CD8-positive, alpha-beta memory T cell (primary cell): ENCODE data around the gene CYP2R1. TPM values are rescaled to one million over a fixed set of nuclear protein-coding genes. Genes with fewer than 3 reads are reported as not detected.

Source experiments
- CTCF ChIA-PET: fragments of 350-600 bp; sonication (Branson Sonifier 250); formaldehyde crosslinking; loops from one replicate; lab custom pipeline; 2021; ENCODE audit warnings: antibody characterized with exemption; lab: Charles Lee
- POLR2A ChIA-PET: fragments of 350-600 bp; sonication (Branson Sonifier 250); formaldehyde crosslinking; loops from one replicate; lab custom pipeline; 2021; ENCODE audit warnings: antibody characterized with exemption; lab: Charles Lee
- DNase-seq, 5 donors: peaks; one replicate each; pipeline versions ENCODE4 v3.0.0 to v3.0.0-alpha.2; 2020 to 2022; ENCODE audit warnings: mixed read lengths in 1 of 5
- H3K27ac ChIP-seq: one replicate; pipeline ENCODE4 v1.7.0; 2013; ENCODE audit warnings: low read depth, mild to moderate bottlenecking, low read length, moderate library complexity
- H3K27me3 ChIP-seq: 2 replicates; pipeline ENCODE4 v1.7.0; 2013; ENCODE audit warnings: low read length, mild to moderate bottlenecking; ENCODE audit not compliant: insufficient read depth, poor library complexity, severe bottlenecking
- H3K36me3 ChIP-seq: 2 replicates; pipeline ENCODE4 v1.7.0; 2013; ENCODE audit warnings: mild to moderate bottlenecking, low read length, moderate library complexity; ENCODE audit not compliant: insufficient read depth
- H3K4me1 ChIP-seq: 2 replicates; pipeline ENCODE4 v1.7.0; 2013; ENCODE audit warnings: mild to moderate bottlenecking, low read length, moderate library complexity; ENCODE audit not compliant: insufficient read depth
- H3K4me3 ChIP-seq: 2 replicates; pipeline ENCODE4 v1.7.0; 2013; ENCODE audit warnings: mild to moderate bottlenecking, low read length
- H3K9me3 ChIP-seq: 2 replicates; pipeline ENCODE4 v1.7.0; 2013; ENCODE audit warnings: mild to moderate bottlenecking, low read length
- H3K27ac Mint-ChIP-seq, 8 donors: one replicate each; pipeline ENCODE4 v1.8.0; 2020 to 2021; ENCODE audit warnings: mixed read lengths in 8 of 8, mild to moderate bottlenecking in 6 of 8, inconsistent platforms in 3 of 8, moderate library complexity in 3 of 8
- H3K27me3 Mint-ChIP-seq, 2 donors: one replicate each; pipeline ENCODE4 v1.8.0; 2020 to 2021; ENCODE audit warnings: mixed read lengths in 2 of 2, mild to moderate bottlenecking in 1 of 2, moderate library complexity in 1 of 2
- H3K36me3 Mint-ChIP-seq, 3 donors: one replicate each; pipeline ENCODE4 v1.8.0; 2020 to 2021; ENCODE audit warnings: mixed read lengths in 3 of 3, inconsistent platforms in 1 of 3, mild to moderate bottlenecking in 1 of 3
- H3K4me1 Mint-ChIP-seq, 3 donors: one replicate each; pipeline ENCODE4 v1.8.0; 2020 to 2021; ENCODE audit warnings: mixed read lengths in 3 of 3, inconsistent platforms in 1 of 3, mild to moderate bottlenecking in 1 of 3
- H3K4me3 Mint-ChIP-seq, 7 donors: one replicate each; pipeline ENCODE4 v1.8.0; 2020 to 2021; ENCODE audit warnings: mixed read lengths in 7 of 7, mild to moderate bottlenecking in 6 of 7, moderate library complexity in 4 of 7, inconsistent platforms in 2 of 7
- H3K9me3 Mint-ChIP-seq, 5 donors: one replicate each; pipeline ENCODE4 v1.8.0; 2020 to 2022; ENCODE audit warnings: mixed read lengths in 5 of 5, mild to moderate bottlenecking in 3 of 5, moderate library complexity in 2 of 5, inconsistent platforms in 1 of 5
- polyA plus RNA-seq: library from polyadenylated mRNA; unstranded; fragments of 300-500 nt; fragmentation: Illumina TruSeq; gene quantifications from one replicate; pipeline ENCODE4 v1.2.3, GENCODE V29; 2021
- total RNA-seq, 2 experiments: library from RNA; stranded (reverse); gene quantifications; one replicate each; pipeline ENCODE4 v1.2.3, GENCODE V29; 2021

The CYP2R1 gene
- total and polyA plus RNA-seq, 3 experiments from 2014 or later: 5.6 to 16.5 (median 5.9) TPM

- Mint-ChIP-seq H3K27me3 (peaks cover 8 to 9% of the 10 kb centered on the region in 2 donors), H3K36me3 (peaks cover 5 to 21% (median 5%) of the 10 kb centered on the region in 3 donors), H3K4me1 (no peaks in the 10 kb centered on the region), H3K27ac (no peak overlapping the region), H3K4me3 (no peak overlapping the region), H3K9me3 (peaks cover 0 to 2% (median 0%) of the 10 kb centered on the region in 5 donors)
- Histone ChIP-seq H3K4me3 (no peak overlapping the region), H3K27ac (no peak overlapping the region), H3K4me1 (no peaks in the 10 kb centered on the region), H3K36me3 (no peaks in the 10 kb centered on the region), H3K9me3 (no peaks in the 10 kb centered on the region), H3K27me3 (no peaks in the 10 kb centered on the region)
- DNase-seq: no peak
- ChIA-PET CTCF (no interaction called here), POLR2A (no interaction called here)
Measured at GRCh38 chr11:14916403-14916802, 24.4 kb upstream of the CYP2R1 start.

- Histone ChIP-seq H3K4me1 (no peaks in the 10 kb centered on the region), H3K27ac (no peak overlapping the region), H3K9me3 (no peaks in the 10 kb centered on the region), H3K27me3 (no peaks in the 10 kb centered on the region), H3K4me3 (no peak overlapping the region), H3K36me3 (no peaks in the 10 kb centered on the region)
- Mint-ChIP-seq H3K4me1 (no peaks in the 10 kb centered on the region), H3K27ac (no peak overlapping the region), H3K36me3 (peaks cover 5 to 15% (median 5%) of the 10 kb centered on the region in 3 donors), H3K27me3 (peaks cover 4 to 8% of the 10 kb centered on the region in 2 donors), H3K9me3 (peaks cover 0 to 2% (median 0%) of the 10 kb centered on the region in 5 donors), H3K4me3 (no peak overlapping the region)
- no peak for DNase-seq
- ChIA-PET CTCF (no interaction called here), POLR2A (interaction anchor here (0.5 kb wide), 1 partner anchor 1192 kb away, joined by 10 read pairs; no protein-coding TSS in a partner anchor)
Measured at GRCh38 chr11:14914536-14914935, 22.5 kb upstream of the CYP2R1 start.

GRCh38 chr11:14908214-14908880 lies 16.3 kb upstream of the CYP2R1 start:
- Mint-ChIP-seq H3K4me3 (peak overlapping the region in 1 of 7 donors; percentile 7), H3K36me3 (peaks cover 0 to 4% (median 0%) of the 10 kb centered on the region in 3 donors), H3K4me1 (peaks cover 29 to 51% (median 42%) of the 10 kb centered on the region in 3 donors), H3K9me3 (no peaks in the 10 kb centered on the region), H3K27ac (peak overlapping the region in 4 of 8 donors; percentile 13 to 88 (median 54)), H3K27me3 (peaks cover 0 to 4% of the 10 kb centered on the region in 2 donors)
- H3K27me3 ChIP-seq: no peaks in the 10 kb centered on the region
- peak in 2 of 5 donors; percentile 36 to 54 for DNase-seq
- no peaks in the 10 kb centered on the region for H3K36me3 ChIP-seq
- H3K4me1 ChIP-seq: peaks cover 16% of the 10 kb centered on the region
- H3K9me3 ChIP-seq: no peaks in the 10 kb centered on the region
- no peak overlapping the region for H3K27ac ChIP-seq
- ChIA-PET POLR2A (interaction anchor here (0.6 to 1.4 kb wide), 3 partner anchors 17 to 330 kb away, joined by 3 to 4 read pairs (median 3); partner anchors contain the start of gene CYP2R1), CTCF (interaction anchor here (0.6 to 5.5 kb wide), 66 partner anchors 10 to 1240 kb away, joined by 3 to 90 read pairs (median 5); partner anchors contain the start of genes CALCB, COPB1, CYP2R1 and PSMA1)
- no peak overlapping the region for H3K4me3 ChIP-seq

GRCh38 chr11:14907411-14908213 lies 15.6 kb upstream of the CYP2R1 start:
- Histone ChIP-seq H3K9me3 (no peaks in the 10 kb centered on the region), H3K36me3 (no peaks in the 10 kb centered on the region), H3K27me3 (no peaks in the 10 kb centered on the region), H3K27ac (no peak overlapping the region), H3K4me3 (no peak overlapping the region), H3K4me1 (peaks cover 16% of the 10 kb centered on the region)
- H3K27ac Mint-ChIP-seq: peak overlapping the region in 7 of 8 donors; percentile 17 to 93 (median 76)
- DNase-seq: peak; percentile 70 to 84 (median 76)
- H3K4me1 Mint-ChIP-seq: peaks cover 29 to 51% (median 42%) of the 10 kb centered on the region in 3 donors
- ChIA-PET POLR2A (interaction anchor here (0.7 to 1.4 kb wide), 4 partner anchors 16 to 329 kb away, joined by 3 to 10 read pairs (median 4); partner anchors contain the start of gene CYP2R1), CTCF (interaction anchor here (0.6 to 5.5 kb wide), 71 partner anchors 9 to 1240 kb away, joined by 3 to 90 read pairs (median 5); partner anchors contain the start of genes CALCB, COPB1, CYP2R1 and PSMA1)
- no peaks in the 10 kb centered on the region for H3K9me3 Mint-ChIP-seq
- H3K36me3 Mint-ChIP-seq: peaks cover 0 to 4% (median 0%) of the 10 kb centered on the region in 3 donors
- peaks cover 0 to 4% of the 10 kb centered on the region in 2 donors for H3K27me3 Mint-ChIP-seq
- peak overlapping the region in 1 of 7 donors; percentile 76 for H3K4me3 Mint-ChIP-seq

- Histone ChIP-seq H3K4me1 (peaks cover 16% of the 10 kb centered on the region), H3K27me3 (no peaks in the 10 kb centered on the region), H3K4me3 (no peak overlapping the region), H3K36me3 (no peaks in the 10 kb centered on the region), H3K27ac (no peak overlapping the region), H3K9me3 (no peaks in the 10 kb centered on the region)
- Mint-ChIP-seq H3K4me1 (peaks cover 29 to 51% (median 42%) of the 10 kb centered on the region in 3 donors), H3K27ac (peak overlapping the region in 7 of 8 donors; percentile 29 to 96 (median 70)), H3K36me3 (peaks cover 0 to 4% (median 0%) of the 10 kb centered on the region in 3 donors), H3K9me3 (no peaks in the 10 kb centered on the region), H3K4me3 (peak overlapping the region in 3 of 7 donors; percentile 55 to 76 (median 64)), H3K27me3 (peaks cover 0 to 4% of the 10 kb centered on the region in 2 donors)
- no peak for DNase-seq
- ChIA-PET CTCF (interaction anchor here (0.9 to 5.5 kb wide), 44 partner anchors 9 to 654 kb away, joined by 3 to 90 read pairs (median 6); partner anchors contain the start of genes CALCB, COPB1, CYP2R1 and PSMA1), POLR2A (interaction anchor here (0.8 to 1.2 kb wide), 2 partner anchors 16 to 84 kb away, joined by 3 to 10 read pairs; partner anchors contain the start of gene CYP2R1)
Measured at GRCh38 chr11:14906993-14907392, 15.0 kb upstream of the CYP2R1 start.

- no peaks in the 10 kb centered on the region for H3K9me3 Mint-ChIP-seq
- peaks cover 16% of the 10 kb centered on the region for H3K4me1 ChIP-seq
- peak overlapping the region in 7 of 8 donors; percentile 35 to 98 (median 83) for H3K27ac Mint-ChIP-seq
- H3K4me3 ChIP-seq: no peak overlapping the region
- ChIA-PET POLR2A (interaction anchor here (1.2 kb wide), 1 partner anchor 15 kb away, joined by 10 read pairs; the partner anchor contains the start of gene CYP2R1), CTCF (interaction anchor here (0.8 to 5.5 kb wide), 33 partner anchors 8 to 654 kb away, joined by 3 to 90 read pairs (median 6); partner anchors contain the start of genes CALCB, COPB1, CYP2R1 and PSMA1)
- no peak overlapping the region for H3K27ac ChIP-seq
- H3K27me3 ChIP-seq: no peaks in the 10 kb centered on the region
- peaks cover 0 to 3% of the 10 kb centered on the region in 2 donors for H3K27me3 Mint-ChIP-seq
- no peaks in the 10 kb centered on the region for H3K36me3 ChIP-seq
- no peak for DNase-seq
- H3K4me3 Mint-ChIP-seq: peak overlapping the region; percentile 38 to 92 (median 65)
- peaks cover 29 to 51% (median 42%) of the 10 kb centered on the region in 3 donors for H3K4me1 Mint-ChIP-seq
- no peaks in the 10 kb centered on the region for H3K9me3 ChIP-seq
- H3K36me3 Mint-ChIP-seq: peaks cover 0 to 4% (median 0%) of the 10 kb centered on the region in 3 donors
Measured at GRCh38 chr11:14906578-14906977, 14.5 kb upstream of the CYP2R1 start.
